Progenitor cell of endocrine pancreas (in vitro differentiated cells): ENCODE measurements around the gene MYO1E. TPM values are rescaled to one million over a fixed set of nuclear protein-coding genes. Genes with fewer than 3 reads are reported as not detected.

Experiments used
- DNase-seq: peaks from one replicate; pipeline ENCODE4 v3.0.0; 2021; ENCODE audit warnings: low spot score; ENCODE audit not compliant: unreplicated experiment
- H3K27ac Mint-ChIP-seq: 2 replicates; pipeline ENCODE4 v1.8.0; 2021; ENCODE audit warnings: mild to moderate bottlenecking, moderate library complexity, mixed read lengths
- H3K27me3 Mint-ChIP-seq: 2 replicates; pipeline ENCODE4 v1.8.0; 2021; ENCODE audit warnings: mixed read lengths
- H3K36me3 Mint-ChIP-seq: 2 replicates; pipeline ENCODE4 v1.8.0; 2022; ENCODE audit warnings: mixed read lengths; ENCODE audit not compliant: insufficient read depth
- H3K4me1 Mint-ChIP-seq: 2 replicates; pipeline ENCODE4 v1.8.0; 2021; ENCODE audit warnings: low read depth, mixed read lengths
- H3K4me3 Mint-ChIP-seq: 2 replicates; pipeline ENCODE4 v1.8.0; 2021; ENCODE audit warnings: low read depth, mild to moderate bottlenecking, moderate library complexity, mixed read lengths
- H3K9me3 Mint-ChIP-seq: 2 replicates; pipeline ENCODE4 v1.8.0; 2021; ENCODE audit warnings: low read depth, mixed read lengths
- CTCF ChIP-seq: fragments of 200-600 bp; sonication (generic); IDR thresholded peaks from one replicate; pipeline ENCODE4 v1.5.0; 2021; ENCODE audit warnings: antibody characterized with exemption, mild to moderate bottlenecking; ENCODE audit not compliant: unreplicated experiment
- total RNA-seq: library from RNA; stranded (reverse); gene quantifications from 2 replicates; pipeline ENCODE4 v1.2.1, GENCODE V29; 2021

The MYO1E gene
- total RNA-seq, 1 donor from 2014 or later = 40.4 TPM

GRCh38 chr15:59294574-59295260 is 78.0 kb downstream of the MYO1E start:
- no peaks in the 10 kb centered on the region for H3K27me3 Mint-ChIP-seq
- DNase-seq = no peak
- no peak for TF ChIP-seq CTCF
- no peak overlapping the region for H3K27ac Mint-ChIP-seq
- no peaks in the 10 kb centered on the region for H3K36me3 Mint-ChIP-seq
- peaks cover 23% of the 10 kb centered on the region for H3K4me1 Mint-ChIP-seq
- H3K9me3 Mint-ChIP-seq = no peaks in the 10 kb centered on the region
- no peak overlapping the region for H3K4me3 Mint-ChIP-seq

- no peak for DNase-seq
- no peak for TF ChIP-seq CTCF
- H3K27me3 Mint-ChIP-seq = no peaks in the 10 kb centered on the region
- H3K27ac Mint-ChIP-seq = peak overlapping the region; percentile 80
- H3K36me3 Mint-ChIP-seq = no peaks in the 10 kb centered on the region
- H3K9me3 Mint-ChIP-seq = no peaks in the 10 kb centered on the region
- H3K4me3 Mint-ChIP-seq = no peak overlapping the region
- H3K4me1 Mint-ChIP-seq = peaks cover 17% of the 10 kb centered on the region
Measured at GRCh38 chr15:59292442-59293151, 80.1 kb downstream of the MYO1E start.

DNA sequence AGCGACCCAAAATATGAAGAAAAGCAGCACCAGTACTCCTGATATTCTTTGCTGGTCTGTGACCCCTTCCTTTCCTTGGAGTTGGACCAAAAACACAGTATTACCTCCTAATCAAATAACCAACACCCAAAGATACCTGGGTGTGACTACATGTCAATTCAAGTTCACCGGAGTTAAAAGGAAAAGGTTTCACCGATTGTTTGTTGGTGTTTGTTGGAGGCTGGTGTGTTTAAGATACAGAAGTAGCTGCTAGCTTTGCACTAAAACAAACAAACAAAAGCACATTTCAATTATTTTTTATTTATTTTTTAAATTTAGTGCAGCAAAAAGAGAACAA is 81.5 kb downstream of the MYO1E start:
- DNase-seq = no peak
- Mint-ChIP-seq H3K27me3 (no peaks in the 10 kb centered on the region), H3K4me1 (peaks cover 17% of the 10 kb centered on the region), H3K4me3 (no peak overlapping the region), H3K36me3 (no peaks in the 10 kb centered on the region), H3K27ac (no peak overlapping the region), H3K9me3 (no peaks in the 10 kb centered on the region)
- TF ChIP-seq CTCF = no peak

DNA sequence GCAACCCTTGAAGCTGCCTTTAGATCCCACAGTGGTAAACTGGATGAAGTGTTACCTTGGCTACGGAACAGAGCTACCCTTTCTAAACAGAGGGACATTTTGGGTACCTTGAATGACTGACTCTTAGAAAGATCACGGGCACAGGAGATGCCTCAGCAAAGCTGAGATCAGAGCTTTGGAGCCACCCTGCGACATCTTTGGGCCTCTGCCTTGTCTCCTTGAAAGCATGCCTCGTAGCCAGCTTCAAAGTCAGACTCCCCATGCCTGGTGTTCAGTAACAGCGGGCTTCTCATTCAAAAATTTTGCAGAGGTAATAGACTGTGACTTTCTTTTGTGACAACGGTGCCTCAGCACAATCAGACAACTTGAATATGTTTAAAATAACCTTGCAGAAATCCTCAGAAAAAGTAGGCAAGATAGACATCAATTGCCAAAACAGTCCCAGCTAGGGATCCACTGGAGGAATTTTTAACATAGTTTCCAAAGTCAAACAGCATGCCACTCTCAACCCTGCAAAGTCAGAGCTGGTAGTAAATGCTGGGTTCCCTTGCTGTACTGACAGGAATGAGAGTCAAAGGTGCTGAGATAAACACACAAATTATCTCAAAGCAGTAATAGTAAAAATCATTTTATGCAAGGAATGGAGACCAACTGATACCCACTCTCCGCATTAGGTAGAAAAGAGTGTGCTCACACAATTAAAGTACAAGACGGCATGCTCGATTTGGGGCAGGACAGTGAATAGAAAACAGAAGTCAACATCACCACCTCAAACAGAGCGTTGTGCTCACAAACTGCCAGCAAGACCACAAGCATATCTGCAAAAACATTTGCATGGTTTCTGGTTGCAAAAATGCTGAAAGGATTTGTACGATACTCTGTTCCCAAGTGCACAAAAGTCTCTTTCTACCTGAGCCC is 82.1 kb downstream of the MYO1E start:
- Mint-ChIP-seq H3K4me3 (no peak overlapping the region), H3K27me3 (no peaks in the 10 kb centered on the region), H3K9me3 (no peaks in the 10 kb centered on the region), H3K27ac (no peak overlapping the region), H3K36me3 (no peaks in the 10 kb centered on the region), H3K4me1 (peaks cover 17% of the 10 kb centered on the region)
- TF ChIP-seq CTCF = no peak
- DNase-seq = no peak

DNA sequence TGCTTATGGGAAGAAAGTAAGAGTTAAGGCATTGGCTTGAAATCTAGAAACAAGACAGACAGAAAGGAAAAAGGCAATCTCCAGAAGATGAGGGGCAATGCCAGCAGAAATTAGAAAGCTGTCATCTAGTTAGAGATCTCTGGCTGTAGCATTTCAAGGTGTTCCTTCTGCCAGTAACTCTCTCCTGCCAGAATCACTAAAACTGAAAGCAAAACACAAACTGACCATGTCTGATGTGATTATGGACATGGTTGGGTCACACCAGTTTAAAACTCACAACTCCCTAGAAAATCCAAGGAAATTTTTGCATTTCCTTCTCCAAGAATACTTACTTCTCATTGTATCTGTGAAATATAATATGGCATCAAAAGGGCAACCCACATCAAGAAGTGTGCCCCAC is 83.1 kb downstream of the MYO1E start:
- H3K9me3 Mint-ChIP-seq = no peaks in the 10 kb centered on the region
- no peak overlapping the region for H3K4me3 Mint-ChIP-seq
- H3K27me3 Mint-ChIP-seq = no peaks in the 10 kb centered on the region
- DNase-seq = no peak
- TF ChIP-seq CTCF = no peak
- no peak overlapping the region for H3K27ac Mint-ChIP-seq
- H3K36me3 Mint-ChIP-seq = no peaks in the 10 kb centered on the region
- H3K4me1 Mint-ChIP-seq = peaks cover 15% of the 10 kb centered on the region
